Measurements from ENCODE around the gene ABHD17A. TPM values are rescaled to one million over a fixed set of nuclear protein-coding genes. Genes with fewer than 3 reads are reported as not detected.

Gene ABHD17A
- total RNA-seq, 1 experiment from 2014 or later, result 102 TPM

DNA sequence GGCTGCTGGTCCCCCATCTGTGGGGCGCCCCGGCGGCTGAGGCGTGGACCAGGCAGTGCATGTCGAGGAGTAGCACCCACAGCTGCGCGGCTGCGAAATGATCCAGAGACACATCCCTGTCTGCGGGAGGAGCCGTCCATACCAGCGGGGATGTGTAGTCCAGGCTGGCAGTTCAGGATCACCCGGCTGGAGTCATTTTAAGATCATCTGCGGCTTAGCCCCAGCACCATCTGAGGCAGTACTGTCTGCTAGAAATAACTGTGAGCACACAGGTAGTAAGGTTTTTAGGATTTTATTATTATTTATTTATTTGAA, 23.0 kb upstream of the ABHD17A start:
- Histone ChIP-seq H3K27ac (ENCODE audit: low read length) (peak overlapping the region; percentile 78), H3K79me2 (ENCODE audit: low read length) (peaks cover 65% of the 10 kb centered on the region), H3K9me3 (ENCODE audit: low read length) (no peaks in the 10 kb centered on the region), H4K20me1 (ENCODE audit: low read length) (no peaks in the 10 kb centered on the region), H3K36me3 (ENCODE audit: low read depth, low read length) (no peaks in the 10 kb centered on the region), H3F3A (ENCODE audit: low read length, unreplicated experiment) (peaks cover 3% of the 10 kb centered on the region), H3K9me2 (replicated peaks; ENCODE audit: low read length) (no peaks in the 10 kb centered on the region), H3K4me1 (ENCODE audit: insufficient read depth, low read length) (peaks cover 25% of the 10 kb centered on the region), H3K9ac (ENCODE audit: low read length) (peak overlapping the region; percentile 74), H3K4me2 (ENCODE audit: low read length) (peak overlapping the region; percentile 98), H3K4me3 (ENCODE audit: low read length) (peak overlapping the region; percentile 67), H3K27me3 (ENCODE audit: low read length) (no peaks in the 10 kb centered on the region), H2AFZ (ENCODE audit: low read length) (peak overlapping the region; percentile 63)
- ChIA-PET CTCF (no interaction called here), POLR2A (ENCODE audit: unreplicated experiment) (no interaction called here)
- ATAC-seq (no peak; the same call in 1 of the 2 replicates), DNase-seq (peak; percentile 8)
- intact Hi-C loops (cut with micrococcal nuclease), result no loop called here
- no TSS peak for BruUV-seq (replicated peaks)
- TF ChIP-seq EZH2 (IDR thresholded peaks at IDR 0.05; ENCODE audit: low read length, unreplicated experiment), result no peak
- TF ChIP-seq EZH2phosphoT487 (IDR thresholded peaks at IDR 0.05; ENCODE audit: borderline replicate concordance, low read length), result no peak
- TF ChIP-seq, protein P1, sequence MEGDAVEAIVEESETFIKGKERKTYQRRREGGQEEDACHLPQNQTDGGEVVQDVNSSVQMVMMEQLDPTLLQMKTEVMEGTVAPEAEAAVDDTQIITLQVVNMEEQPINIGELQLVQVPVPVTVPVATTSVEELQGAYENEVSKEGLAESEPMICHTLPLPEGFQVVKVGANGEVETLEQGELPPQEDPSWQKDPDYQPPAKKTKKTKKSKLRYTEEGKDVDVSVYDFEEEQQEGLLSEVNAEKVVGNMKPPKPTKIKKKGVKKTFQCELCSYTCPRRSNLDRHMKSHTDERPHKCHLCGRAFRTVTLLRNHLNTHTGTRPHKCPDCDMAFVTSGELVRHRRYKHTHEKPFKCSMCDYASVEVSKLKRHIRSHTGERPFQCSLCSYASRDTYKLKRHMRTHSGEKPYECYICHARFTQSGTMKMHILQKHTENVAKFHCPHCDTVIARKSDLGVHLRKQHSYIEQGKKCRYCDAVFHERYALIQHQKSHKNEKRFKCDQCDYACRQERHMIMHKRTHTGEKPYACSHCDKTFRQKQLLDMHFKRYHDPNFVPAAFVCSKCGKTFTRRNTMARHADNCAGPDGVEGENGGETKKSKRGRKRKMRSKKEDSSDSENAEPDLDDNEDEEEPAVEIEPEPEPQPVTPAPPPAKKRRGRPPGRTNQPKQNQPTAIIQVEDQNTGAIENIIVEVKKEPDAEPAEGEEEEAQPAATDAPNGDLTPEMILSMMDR (conservative IDR thresholded peaks at IDR 0.05; ENCODE audit: low read depth, low read length), result no peak

DNA sequence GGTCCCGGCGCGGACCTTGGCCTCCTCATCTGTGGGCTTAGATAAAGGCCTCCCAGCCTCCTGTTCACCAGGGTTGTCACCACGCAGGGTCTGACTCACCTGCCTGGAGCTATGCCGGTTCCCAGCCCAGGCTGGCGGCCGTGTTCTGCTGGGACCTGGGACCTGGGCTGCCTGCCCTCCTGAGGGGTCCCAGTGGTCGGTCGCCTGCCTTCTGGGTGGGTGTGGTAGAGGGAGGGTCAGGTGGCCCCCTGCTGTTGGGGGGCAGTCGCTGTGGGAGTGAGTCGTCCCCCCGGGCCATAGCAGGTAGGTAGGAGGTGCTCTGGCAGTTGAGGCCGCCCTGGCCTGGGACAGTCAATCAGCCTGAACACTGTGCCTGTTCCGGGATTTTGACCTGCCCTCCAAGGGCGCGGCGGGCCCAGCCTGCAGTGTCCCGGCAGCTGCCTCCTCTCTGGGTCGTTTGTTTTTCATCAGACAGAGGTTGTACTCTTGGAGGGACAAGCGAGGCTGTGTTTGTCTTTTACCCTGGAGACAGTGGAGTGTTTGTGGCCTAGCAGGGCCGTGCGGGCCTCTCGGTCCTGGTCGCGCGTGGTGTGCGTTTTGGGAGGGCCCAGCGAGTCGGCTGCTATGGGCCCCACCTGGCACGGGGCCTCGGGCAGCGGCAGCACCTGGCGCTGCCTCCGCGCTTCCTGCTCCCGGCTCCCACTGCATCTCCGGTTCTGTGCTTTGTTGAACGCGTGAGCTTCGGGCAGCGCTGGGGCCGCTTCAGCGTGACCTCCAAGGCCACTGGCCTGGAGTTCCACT, 22.5 kb upstream of the ABHD17A start:
- ATAC-seq, result peak; percentile 60

More for the DNA sequence above, 22.5 kb upstream of the ABHD17A start:
- Histone ChIP-seq H3K4me3 (ENCODE audit: low read length) (peak overlapping the region; percentile 67), H3K9ac (ENCODE audit: low read length) (peak overlapping the region; percentile 74), H3F3A (ENCODE audit: low read length, unreplicated experiment) (peaks cover 3% of the 10 kb centered on the region), H3K9me3 (ENCODE audit: low read length) (no peaks in the 10 kb centered on the region), H3K27me3 (ENCODE audit: low read length) (no peaks in the 10 kb centered on the region), H3K27ac (ENCODE audit: low read length) (peak overlapping the region; percentile 78), H3K36me3 (ENCODE audit: low read depth, low read length) (no peaks in the 10 kb centered on the region), H4K20me1 (ENCODE audit: low read length) (no peaks in the 10 kb centered on the region), H3K79me2 (ENCODE audit: low read length) (peaks cover 62% of the 10 kb centered on the region), H3K4me1 (ENCODE audit: insufficient read depth, low read length) (peaks cover 25% of the 10 kb centered on the region), H2AFZ (ENCODE audit: low read length) (peak overlapping the region; percentile 63), H3K4me2 (ENCODE audit: low read length) (peak overlapping the region; percentile 98), H3K9me2 (replicated peaks; ENCODE audit: low read length) (no peaks in the 10 kb centered on the region)
- ChIA-PET CTCF (no interaction called here), POLR2A (ENCODE audit: unreplicated experiment) (no interaction called here)
- peak; percentile 78 for DNase-seq
- intact Hi-C loops (cut with micrococcal nuclease), result no loop called here
- BruUV-seq (replicated peaks), result no TSS peak
- no peak for TF ChIP-seq EZH2phosphoT487 (IDR thresholded peaks at IDR 0.05; ENCODE audit: borderline replicate concordance, low read length)
- TF ChIP-seq, protein P1 (conservative IDR thresholded peaks at IDR 0.05; ENCODE audit: low read depth, low read length), result no peak
- no peak for TF ChIP-seq EZH2 (IDR thresholded peaks at IDR 0.05; ENCODE audit: low read length, unreplicated experiment)

Measured in PC-3 (cell line).